SKM-1 (cell line): Measurements from ENCODE around the gene TMEM132D.

ENCODE experiments used
- DNase-seq: peaks from one replicate; lab custom pipeline; 2025; ENCODE audit not compliant: unreplicated experiment; lab: John Stamatoyannopoulos, UW

TMEM132D gene

DNA sequence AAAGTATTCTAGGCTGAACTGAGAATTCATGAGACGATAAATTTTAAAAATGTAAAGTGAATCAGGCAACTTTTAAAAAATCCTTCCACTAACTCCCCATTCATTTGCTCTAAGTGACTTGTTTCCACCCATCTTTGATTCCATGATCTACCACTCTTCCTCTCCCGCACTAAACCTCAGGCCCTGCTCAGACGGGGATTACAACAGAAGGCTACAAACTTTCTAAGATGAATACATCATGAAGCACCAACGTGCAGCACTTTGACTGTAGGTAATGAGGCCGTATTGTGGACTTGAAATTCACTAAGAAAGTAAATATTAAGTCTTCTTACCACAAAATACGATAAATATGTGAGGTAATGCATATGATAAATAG, 30.0 kb downstream of the TMEM132D start:
- DNase-seq = no peak

DNA sequence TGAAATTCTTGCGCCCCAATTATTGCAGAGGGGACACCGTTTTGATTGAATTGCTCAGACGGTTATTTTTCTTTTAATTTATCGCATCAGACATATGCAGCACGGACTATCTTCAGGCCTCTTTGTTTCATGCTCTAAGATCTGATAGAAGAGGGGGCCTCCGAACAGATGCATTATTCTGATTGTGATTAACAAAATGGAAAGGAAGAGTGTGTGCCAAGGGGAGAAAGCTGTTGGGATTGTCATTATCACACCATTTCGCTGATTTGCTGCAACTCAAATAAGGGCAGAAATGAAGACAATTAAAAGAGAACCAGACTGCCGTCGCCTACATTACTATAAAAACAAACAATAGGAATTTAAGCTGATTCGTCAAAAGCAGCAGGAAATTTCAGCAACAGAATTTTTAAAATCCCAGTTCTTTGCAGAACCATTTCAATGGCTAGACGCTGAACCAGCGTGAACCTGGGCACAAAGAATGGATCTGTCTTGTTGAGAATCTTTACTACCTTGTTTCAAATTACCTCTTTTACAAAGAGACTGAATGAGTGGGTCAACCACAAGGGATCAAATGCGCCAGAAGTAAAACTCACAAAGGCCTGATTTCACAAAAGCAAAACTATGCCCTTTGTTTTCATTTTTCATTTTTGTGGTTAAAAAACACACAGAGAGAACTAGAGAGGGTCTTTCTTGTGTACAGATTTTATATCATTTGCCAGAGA, 30.6 kb downstream of the TMEM132D start:
- DNase-seq = no peak

DNA sequence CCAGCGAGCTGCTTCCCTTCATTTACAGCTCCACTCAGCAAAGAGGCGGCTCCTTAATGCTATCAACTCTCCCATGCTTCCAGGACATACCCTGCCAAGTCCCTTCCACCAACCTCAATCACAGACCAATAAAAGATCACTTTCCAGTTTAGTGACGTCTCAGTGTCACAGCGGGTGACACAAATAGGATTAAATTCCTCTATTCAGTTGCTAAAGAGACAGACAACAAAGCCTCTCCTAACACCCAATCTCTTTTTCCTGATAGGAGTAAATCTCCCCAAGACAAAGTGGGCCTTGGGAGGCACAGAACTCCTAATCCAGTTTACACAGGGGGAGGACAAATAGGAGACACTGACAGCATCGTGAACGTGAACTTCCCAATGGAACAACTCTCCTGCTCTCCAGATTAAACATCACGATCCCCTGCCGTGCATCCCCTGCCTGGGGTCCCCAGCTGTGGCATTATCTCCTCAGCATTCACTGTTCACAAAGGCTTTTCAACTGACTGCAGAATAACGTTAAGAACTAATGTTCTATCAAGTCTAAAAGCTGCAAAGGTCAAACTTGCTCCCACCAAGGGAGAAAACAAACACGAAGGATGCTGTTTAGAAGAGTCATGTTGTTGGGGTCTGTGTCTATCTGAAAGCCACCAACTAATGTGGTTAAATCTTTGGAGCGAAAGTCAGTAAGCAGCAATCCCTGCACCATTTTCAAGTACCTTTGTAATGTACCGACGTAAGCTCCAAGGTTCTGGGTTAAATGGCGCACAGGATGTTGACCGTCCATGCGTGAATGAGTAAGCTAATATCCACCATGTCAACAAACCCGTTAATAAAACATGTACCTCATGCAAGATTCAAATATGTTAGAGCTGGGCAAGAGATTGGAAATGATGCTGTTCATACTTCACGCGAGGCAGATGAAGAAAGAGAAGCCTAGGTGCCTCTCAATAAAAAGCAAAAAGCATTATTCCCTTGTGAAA, 31.5 kb downstream of the TMEM132D start:
- DNase-seq = no peak

DNA sequence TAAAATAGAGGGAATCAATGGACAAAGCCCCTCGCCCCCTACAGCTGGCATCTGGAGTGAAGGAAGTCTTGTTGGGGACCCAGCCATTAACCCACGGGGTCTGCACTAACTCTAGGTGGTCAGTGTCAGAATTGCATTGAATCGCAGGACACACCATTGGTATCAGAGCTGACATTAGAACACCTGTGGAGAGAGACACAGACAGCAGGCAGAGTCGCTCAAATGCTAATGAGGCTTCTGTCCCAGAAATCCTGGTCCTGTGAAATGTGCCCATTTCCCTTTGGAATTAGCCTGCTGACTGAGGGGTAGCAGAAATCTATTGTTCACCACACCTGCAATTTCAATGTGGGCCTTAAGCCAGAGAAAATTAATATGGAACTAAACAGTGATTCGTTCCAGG, 33.0 kb downstream of the TMEM132D start:
- DNase-seq = no peak

DNA sequence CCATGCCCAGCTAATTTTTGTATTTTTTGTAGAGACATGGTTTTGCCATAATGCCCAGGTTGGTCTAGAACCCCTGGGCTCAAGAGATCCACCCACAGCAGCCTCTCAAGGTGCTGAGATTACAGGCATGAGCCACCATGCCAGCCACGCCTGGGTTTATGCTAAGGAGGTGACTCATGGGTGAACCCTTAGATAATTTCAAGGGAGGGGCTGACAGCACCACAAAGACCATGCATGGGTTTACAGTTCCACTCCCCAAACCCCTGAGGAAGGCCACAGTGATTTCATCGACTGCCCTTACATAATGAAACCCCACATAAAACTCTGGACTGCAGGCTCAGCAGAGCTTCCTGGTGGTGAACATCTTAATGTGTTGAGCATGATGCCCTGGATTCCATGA, 33.7 kb downstream of the TMEM132D start:
- DNase-seq = no peak

DNA sequence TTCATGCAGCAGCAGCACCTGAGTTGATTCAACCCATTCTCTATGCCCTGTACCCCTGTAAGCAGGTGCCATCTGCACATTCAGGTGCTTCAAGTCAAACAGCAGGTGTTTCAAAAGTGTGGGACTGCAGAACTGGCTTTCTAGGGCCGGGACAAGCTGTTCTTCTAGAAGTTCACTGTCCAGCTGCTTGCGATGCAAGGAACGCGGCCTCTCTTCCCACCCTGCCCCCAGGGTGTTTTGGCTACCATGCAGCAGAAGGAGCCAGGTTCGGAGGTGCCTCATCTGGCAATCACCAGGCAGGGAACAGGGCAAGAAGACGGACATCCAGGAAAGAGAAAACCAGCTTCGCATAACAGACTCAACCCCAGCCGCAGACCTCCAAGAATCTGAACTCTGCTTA, 35.2 kb downstream of the TMEM132D start:
- no peak for DNase-seq

DNA sequence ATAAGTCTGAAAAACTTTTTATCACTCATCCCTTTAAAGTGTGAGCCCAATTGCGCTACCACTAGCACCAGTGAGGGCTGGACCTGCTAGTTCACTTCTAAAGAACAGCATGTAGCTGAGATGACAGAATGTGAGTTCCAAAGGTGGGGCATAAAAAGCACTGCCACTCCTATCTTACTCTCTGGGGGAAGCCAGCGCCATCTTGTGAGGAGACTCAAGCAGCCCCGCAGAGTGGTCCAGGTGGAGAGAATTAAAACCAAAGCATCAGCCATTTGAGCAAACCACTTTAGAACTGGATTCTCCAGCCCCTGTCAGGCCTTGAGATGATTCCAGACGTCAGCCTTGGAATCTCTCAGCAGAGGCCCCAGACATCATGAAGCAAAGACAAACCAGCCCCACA, 39.9 kb downstream of the TMEM132D start:
- no peak for DNase-seq

DNA sequence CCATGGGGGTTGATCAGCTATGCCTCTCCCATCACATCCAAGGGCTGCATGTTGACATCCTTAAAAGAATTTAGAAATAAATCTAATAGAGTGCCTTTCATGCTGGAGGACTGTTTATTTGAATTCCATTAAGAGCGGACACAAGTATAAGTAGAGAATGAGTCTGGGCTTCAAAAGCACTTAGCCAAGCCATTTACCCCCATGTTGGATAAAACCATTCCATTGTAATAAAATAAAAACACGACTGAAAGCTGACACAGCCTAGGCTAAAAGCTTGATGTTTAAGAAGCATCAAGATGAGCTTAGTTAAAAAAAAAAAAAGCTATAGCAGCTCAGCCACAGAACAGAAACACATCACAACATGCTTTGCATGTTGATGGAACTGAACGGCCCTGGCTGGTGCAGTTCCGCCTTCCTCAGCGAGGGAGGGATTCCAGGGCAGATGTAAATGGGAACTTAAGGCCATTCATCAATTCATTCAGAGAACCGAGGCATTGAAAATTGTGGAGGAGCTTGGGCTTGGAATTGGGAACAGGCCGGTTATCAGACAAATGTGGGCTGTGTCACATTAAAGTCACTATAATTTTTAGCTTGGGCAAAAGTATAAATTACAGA, 41.2 kb downstream of the TMEM132D start:
- DNase-seq = no peak

DNA sequence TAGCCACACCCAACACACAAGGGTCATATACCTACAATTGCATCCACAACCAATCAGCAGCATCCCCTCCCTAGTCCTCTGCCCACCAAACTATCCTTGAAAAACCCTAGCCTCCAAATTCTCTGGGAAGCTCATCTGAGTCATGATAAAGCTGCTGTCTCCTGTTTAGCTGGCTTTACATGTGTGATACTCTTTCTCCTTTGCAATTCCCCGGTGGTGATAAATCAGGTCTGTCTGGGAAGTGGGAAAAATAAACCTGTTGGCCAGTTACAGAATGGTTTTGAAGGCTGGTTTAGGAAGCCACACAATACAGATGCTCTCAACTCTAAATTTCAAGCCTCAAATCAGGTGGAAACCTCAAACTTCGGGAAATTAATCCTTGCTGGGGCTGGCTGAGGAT, 41.9 kb downstream of the TMEM132D start:
- DNase-seq = no peak

DNA sequence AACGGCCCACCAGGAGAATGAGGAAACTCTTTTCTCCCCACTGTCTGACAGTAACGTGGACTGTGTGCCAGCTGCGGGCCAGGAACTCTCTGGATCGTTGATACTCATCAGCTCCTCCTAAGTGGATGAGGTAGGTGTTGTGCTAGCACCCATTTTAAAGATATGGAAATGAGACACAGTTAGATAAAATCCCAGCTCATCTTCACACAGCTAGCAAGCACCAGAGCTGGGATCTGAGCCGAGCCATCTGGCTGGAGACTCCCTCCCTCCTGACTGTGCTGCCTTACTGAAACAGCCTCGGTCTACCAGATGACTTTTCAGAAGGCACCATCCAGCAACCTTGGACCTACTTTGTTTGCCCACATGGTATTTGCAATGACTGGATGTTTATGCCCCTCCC, 49.2 kb downstream of the TMEM132D start:
- no peak for DNase-seq

DNA sequence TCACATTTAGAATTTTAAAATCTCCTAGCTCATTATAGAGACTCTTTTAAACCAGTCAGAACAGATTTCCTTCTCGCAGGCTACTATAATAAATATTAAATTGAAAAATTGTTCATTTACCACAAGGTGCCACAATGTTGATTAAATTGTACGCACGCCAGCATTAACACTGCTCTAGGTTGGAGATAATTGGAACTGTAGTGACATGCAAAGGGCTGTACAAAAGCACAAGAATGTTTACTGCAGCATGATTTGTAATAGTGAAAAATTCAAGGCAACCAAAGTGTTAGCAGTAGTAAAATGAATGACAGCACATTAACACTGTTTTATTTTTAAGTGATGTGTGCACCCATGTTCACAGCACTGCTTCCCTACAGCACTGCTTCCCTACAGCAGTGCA, 52.5 kb downstream of the TMEM132D start:
- DNase-seq = no peak

DNA sequence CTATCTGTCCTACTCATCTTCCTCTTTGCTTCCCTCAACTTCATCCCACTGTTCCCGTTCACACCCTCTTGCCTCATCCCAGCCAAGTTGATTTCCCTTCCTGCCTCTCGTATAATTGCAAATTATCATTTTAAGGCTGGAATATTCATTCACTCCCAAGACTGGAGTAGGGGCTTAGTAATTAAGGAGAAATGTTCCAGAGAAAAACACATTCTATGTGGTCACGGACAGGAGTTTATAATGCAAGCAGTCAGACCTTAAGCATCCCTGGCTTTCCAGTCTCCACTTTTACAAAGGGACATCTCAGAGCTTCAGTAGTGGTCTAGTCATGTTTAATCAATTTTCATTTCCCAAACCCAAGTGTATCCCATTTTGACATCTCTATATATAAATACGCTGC, 54.9 kb downstream of the TMEM132D start:
- DNase-seq = no peak

DNA sequence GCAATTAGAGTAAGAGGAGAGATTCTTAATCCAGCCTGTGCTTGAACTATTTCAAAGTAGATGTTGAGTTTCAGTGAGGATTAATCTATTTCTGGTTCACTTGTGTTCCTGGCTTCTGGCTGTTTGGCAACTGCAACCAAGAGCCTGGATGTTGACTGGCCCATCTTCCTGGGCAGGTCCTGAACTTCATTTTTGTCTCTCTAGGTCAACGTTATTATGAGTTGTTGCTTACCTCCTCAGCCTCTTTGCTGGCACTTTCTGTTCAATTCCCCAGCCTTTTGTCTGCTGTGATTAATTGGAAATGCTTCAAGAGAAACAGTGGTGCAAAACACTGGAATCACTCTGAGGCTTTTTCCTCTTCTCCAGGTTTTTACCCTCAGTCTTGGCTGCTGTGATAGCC, 56.8 kb downstream of the TMEM132D start:
- DNase-seq = no peak

DNA sequence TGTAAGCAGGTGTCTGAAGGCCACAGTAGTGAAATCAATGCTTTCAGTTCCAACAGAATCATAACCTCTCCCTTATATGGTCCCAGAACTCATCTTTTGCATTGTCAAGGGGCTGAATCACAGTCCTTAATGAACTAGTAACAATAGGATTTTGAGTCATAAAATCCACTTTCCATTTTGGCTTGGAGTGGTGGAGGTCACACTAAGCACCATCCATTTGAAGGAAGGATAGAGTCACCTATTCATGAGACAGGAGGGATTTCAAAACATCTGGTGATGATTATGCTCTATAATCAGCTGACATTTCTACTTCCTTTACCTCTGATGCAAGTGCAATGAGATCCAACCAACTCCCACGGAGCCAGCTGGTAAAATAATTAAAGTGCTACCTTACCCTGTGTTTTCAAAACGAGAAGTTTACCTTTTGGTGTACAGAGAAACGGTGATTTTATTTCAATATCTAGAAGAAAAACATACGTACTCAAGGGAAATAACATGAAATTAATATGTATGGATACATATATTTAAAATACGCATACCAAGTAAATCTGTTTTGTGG, 59.1 kb downstream of the TMEM132D start:
- DNase-seq = no peak

DNA sequence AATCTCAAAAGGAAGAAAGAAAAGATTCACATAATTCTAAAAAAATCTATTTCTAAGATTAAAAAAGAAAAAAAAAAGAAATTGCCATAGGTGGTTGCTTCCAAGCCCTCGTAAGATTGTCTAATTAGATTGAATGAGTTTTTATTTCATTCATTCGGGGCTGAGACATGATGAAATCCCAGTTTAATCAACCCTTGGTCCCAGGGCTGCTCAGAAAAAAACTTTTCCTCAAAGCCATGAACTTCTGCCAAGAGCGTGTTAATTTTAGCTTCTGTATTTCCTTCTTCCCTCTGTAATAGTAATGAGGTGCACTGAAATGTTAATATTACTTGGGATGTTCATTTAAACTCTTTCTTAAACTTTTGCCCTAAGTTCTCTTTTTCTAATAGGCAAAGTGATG, 62.6 kb downstream of the TMEM132D start:
- no peak for DNase-seq

DNA sequence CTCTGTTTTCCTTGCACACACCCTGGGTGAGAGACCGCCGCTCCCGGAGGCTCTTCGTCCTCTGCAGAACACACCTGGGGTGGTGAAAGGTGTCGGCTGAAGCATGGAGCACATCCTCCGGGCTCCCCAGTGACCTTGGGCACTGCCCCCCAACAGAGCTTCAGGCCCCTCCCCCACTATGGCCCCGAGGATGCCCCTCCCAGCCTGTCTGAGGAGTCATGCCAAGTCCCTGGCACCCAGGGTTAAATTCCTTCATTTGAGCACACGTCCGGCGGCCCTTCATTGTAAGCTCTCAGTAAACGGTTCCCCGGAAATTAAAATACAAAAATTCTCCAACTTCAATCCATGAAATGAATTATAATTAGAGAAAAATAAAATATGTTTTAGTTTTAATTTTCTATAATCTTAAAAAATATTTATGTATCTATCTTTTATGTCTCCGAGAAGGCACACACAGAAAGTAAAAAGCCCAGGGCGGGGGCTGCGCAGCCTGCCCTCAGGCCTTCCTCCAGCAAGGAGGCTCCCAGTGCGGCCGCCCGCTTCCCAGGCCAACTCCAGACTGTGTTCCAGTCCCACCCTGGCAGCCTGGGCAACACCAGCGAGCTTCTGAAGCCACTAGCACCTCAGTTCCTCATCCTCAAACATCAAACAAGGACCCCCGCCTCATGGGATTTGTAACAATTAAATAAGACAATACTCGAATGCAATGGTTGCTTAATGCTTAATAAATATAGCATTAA, 63.5 kb downstream of the TMEM132D start:
- DNase-seq = no peak

DNA sequence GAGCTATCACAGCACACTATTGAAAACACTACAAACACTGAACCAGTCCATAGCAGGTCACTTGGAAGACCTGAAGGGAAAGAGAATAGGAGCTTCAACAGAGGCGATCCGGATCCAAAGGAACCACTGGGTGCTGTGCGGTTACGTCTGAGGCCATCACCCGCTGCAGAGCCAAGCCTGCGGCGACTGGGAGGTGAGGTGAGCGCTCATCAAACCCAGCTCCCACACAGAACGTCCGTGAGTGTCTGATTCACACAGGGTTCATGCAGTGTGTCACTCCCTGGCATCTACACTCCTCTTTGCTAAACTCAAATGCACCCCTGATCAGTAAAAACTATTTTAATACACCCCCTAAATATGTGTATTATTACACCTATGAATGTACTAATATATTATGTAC, 64.1 kb downstream of the TMEM132D start:
- no peak for DNase-seq

DNA sequence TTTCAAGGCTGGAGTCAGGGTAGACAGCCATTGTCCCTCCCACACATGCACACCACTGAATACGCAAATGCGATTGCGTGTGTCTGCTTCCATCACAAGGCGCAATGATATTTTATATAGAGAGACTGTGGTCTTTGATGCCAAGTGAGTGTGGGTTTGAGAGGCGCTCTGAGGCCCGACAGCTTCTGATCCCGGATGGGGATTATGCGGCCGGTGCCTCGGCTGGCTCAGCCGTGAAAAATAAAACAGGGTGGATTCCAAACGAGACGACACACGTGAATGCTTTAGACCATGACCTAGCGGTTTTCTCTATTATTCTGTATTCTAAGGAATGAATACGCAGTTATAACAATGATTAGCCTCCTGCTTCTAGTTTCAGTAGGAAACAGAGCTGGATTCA, 72.5 kb downstream of the TMEM132D start:
- DNase-seq = no peak

DNA sequence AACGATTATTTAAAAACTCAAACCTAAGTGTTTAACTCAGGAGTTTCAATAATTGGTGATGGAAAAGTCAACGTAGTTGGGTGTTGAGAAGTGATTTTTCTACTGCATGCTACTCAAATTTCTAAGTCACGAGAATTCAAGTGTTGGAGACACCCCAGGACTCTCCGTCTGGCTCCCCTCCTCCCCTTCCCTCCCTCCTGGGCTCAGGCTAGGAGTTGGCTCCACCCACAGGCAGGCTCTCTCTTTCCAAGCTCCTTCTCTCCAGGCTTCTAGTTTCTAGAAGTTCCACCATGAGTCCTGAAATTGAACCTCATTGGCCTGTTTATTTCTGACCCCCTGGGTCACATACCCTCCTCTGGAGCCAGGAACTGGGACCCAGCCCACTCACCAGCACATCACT, 73.0 kb downstream of the TMEM132D start:
- DNase-seq = no peak

DNA sequence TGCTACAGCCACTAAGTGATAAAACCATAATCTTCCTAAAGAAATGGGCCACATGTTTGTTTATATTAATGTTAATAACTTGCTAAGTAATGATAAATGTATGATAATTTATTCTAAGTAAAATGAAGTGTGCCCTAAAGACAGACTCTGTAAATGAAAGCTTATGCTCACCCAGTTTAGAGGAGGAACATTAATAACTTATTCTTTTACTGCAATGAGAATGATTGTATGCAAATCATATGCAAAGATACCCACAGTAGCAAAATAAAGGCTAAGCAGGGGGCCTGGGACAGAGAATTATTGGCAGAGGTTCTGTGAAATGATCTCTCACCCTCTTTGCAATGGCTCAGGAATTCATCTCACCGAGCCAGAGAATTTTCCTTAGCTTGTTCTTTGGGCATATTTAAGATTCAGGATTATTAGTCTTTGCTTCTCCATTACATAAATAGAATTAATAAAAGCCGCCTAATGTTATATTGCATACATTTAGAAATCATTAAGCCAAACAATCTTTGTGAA, 75.9 kb downstream of the TMEM132D start:
- DNase-seq = no peak
